Heart right ventricle (tissue), 16 donors: ENCODE results near the gene SLC5A5. TPM values are rescaled to one million over a fixed set of nuclear protein-coding genes. Genes with fewer than 3 reads are reported as not detected.

Experiments used
- ATAC-seq, 8 donors: fragments of 200-7000 bp; cut with Tn5 transposase; one replicate each; pipeline ENCODE4 v1.9.1; 2020; ENCODE audit warnings: mild to moderate bottlenecking in 8 of 8, moderate library complexity in 8 of 8, moderate number of reproducible peaks in 1 of 8
- DNase-seq, 2 donors: peaks; one replicate each; pipeline ENCODE4 v3.0.0-alpha.2; 2020
- H3K27ac ChIP-seq, 10 donors: fragments of 200-600 bp; sonication (generic) in 2 of 10; one replicate each; pipeline versions ENCODE4 v1.5.0 to v1.8.0; 2020 to 2022; ENCODE audit warnings: mild to moderate bottlenecking in 3 of 10
- H3K27me3 ChIP-seq, 7 donors: fragments of 200-600 bp; one replicate each; pipeline ENCODE4 v1.8.0; 2021 to 2022; ENCODE audit warnings: mild to moderate bottlenecking in 2 of 7
- H3K36me3 ChIP-seq, 9 donors: fragments of 200-600 bp; sonication (generic) in 1 of 9; one replicate each; pipeline versions ENCODE4 v1.5.0 to v1.8.0; 2020 to 2022; ENCODE audit warnings: mild to moderate bottlenecking in 2 of 9
- H3K4me1 ChIP-seq, 9 donors: fragments of 200-600 bp; sonication (generic) in 1 of 9; one replicate each; pipeline versions ENCODE4 v1.5.0 to v1.8.0; 2020 to 2022; ENCODE audit warnings: mild to moderate bottlenecking in 4 of 9
- H3K4me3 ChIP-seq, 10 donors: fragments of 200-600 bp; sonication (generic) in 2 of 10; one replicate each; pipeline versions ENCODE4 v1.5.0 to v1.8.0; 2020 to 2022; ENCODE audit warnings: mild to moderate bottlenecking in 7 of 10, moderate library complexity in 2 of 10
- H3K9me3 ChIP-seq, 11 donors: fragments of 200-600 bp in 10 of 11; sonication (generic) in 2 of 11; one replicate each; pipeline versions ENCODE4 v1.5.0 to v1.8.0; 2013 to 2022; ENCODE audit warnings: mild to moderate bottlenecking in 2 of 11, control low read depth in 1 of 11, moderate library complexity in 1 of 11
- CTCF ChIP-seq, 9 donors: fragments of 200-600 bp; sonication (generic) in 2 of 9; IDR thresholded peaks; one replicate each; pipeline versions ENCODE4 v1.5.0 to v1.8.0; 2021 to 2022; ENCODE audit warnings: antibody characterized with exemption in 9 of 9, mild to moderate bottlenecking in 5 of 9, moderate library complexity in 1 of 9
- WGBS, 2 donors: extraction: QIAGEN DNeasy Blood & Tissue Kit; methylation state at CpG; one replicate each; pipeline ENCODE4 v1.1.7; 2013; ENCODE audit warnings: inconsistent platforms in 1 of 2; 5-methylcytosine and 5-hydroxymethylcytosine counted together
- intact Hi-C, 10 donors: fragments of 100-400 bp; cut with DNase I; formaldehyde crosslinking; loops; one replicate each; pipeline versions ENCODE4 v1.11.1 to v1.14.2; 2022
- long read RNA-seq, 3 donors: library from polyadenylated mRNA; unstranded; transcript quantifications; one replicate each; pipeline ENCODE4 v2.0.0, GENCODE V29; 2020 to 2021
- polyA plus RNA-seq, 2 donors: library from polyadenylated mRNA; stranded (reverse); fragments of 200-250 nt; gene quantifications; one replicate each; pipeline ENCODE4 v1.2.3, GENCODE V29; 2013
- total RNA-seq, 10 donors: library from RNA; stranded (reverse); fragmentation: NEBNext Ultra II Directional in 3 of 10; extraction: Animal tissue kit (Norgen Biotek cat#: 25700) in 3 of 10; gene quantifications; one replicate each; pipeline versions ENCODE4 v1.2.1 to v1.2.4, GENCODE V29; 2021 to 2023
- donor health status: Arrhythmogenic right ventricular cardiomyopathy.
- donor health status: ischemic (EF 13 %, LVEDD 7.1; RV severe dilation, severe dysfunction).
- donor health status: healthy with polysubstance abuse.
- donor health status: DM: no; HTN: yes; CAD: no.
- donor health status: DM: no; HTN: no; CAD: no.
- donor health status: ischemic (EF 25% LVEDD 6.9; RV normal size, moderate dysfunction).
- donor health status: ischemic (EF 25% LVEDD 5.7; RV mildly dilated, moderate dysfunction).
- donor health status: healthy.
- donor health status: DM: yes; HTN: yes; CAD: no.
- donor health status: Ischemic cardiomyopathy.
- donor health status: ischemic (EF 35%, LVEDD 5.7; RV mildly dilated, moderate dysfunction).
- donor health status: nonischemic (EF 11% LVEDD 7.7; RV severe dilation, severe dysfunction).
- donor health status: DM: yes; HTN: yes; CAD: no.
- donor health status: PGD.
- donor health status: ischemic (EF 29% LVEDD 5.4; RV normal size, mild dysfunction).
- donor health status: nonischemic (EF 23%, LVEDD 6.1; RV moderate dilation, normal function).

SLC5A5 gene
- under 1 TPM in 1 of 10 donors, not detected in 9; 0.16 TPM for total RNA-seq
- not detected for polyA plus RNA-seq
- long read RNA-seq, donor 1, result 0 reads
- long read RNA-seq, donor 2, result 0 reads
- long read RNA-seq, donor 3, result 0 reads

- intact Hi-C loops, result loop anchor here in 1 of 10 donors (5.0 kb wide), 1 partner anchor 125 kb away; no protein-coding TSS in a partner anchor
- WGBS, 2 donors, result 1 to 2% methylated on average over 25 to 26 of the region's 26 CpGs
- ATAC-seq, result no peak
These were observed at the start of gene SLC5A5 for GRCh38 chr19:17871878-17872250. Gene SLC5A5, plus strand, starts transcription at chr19:17871945. Its CDS starts 375 bp downstream, at chr19:17872320.

GRCh38 chr19:17824339-17824738, 47.4 kb upstream of the SLC5A5 start:
- no peaks in the 10 kb centered on the region for H3K9me3 ChIP-seq
- no peaks in the 10 kb centered on the region for H3K4me1 ChIP-seq
- intact Hi-C loops, result no loop called here
- H3K27ac ChIP-seq, result no peak overlapping the region
- ATAC-seq, result no peak
- H3K27me3 ChIP-seq, result peaks cover 0 to 42% (median 15%) of the 10 kb centered on the region in 7 donors
- DNase-seq, result no peak
- no peak overlapping the region for H3K4me3 ChIP-seq
- TF ChIP-seq CTCF (IDR thresholded peaks at IDR 0.05), result no peak
- H3K36me3 ChIP-seq, result peaks cover 0 to 29% (median 0%) of the 10 kb centered on the region in 9 donors
- 49 to 60% methylated on average over 8 of the region's 8 CpGs for whole genome bisulfite sequencing, 2 donors

More at GRCh38 chr19:17871878-17872250, at the start of gene SLC5A5:
- no peaks in the 10 kb centered on the region for H3K36me3 ChIP-seq
- peaks cover 38 to 75% (median 68%) of the 10 kb centered on the region in 7 donors for H3K27me3 ChIP-seq
- H3K4me1 ChIP-seq, result peaks cover 0 to 25% (median 18%) of the 10 kb centered on the region in 9 donors
- no peak within 1 kb of the TSS for H3K27ac ChIP-seq
- no peak for TF ChIP-seq CTCF (IDR thresholded peaks at IDR 0.05)
- H3K9me3 ChIP-seq, result no peaks in the 10 kb centered on the region
- H3K4me3 ChIP-seq, result peak within 1 kb of the TSS in 3 of 10 donors; percentile 13 to 31 (median 22)
- DNase-seq, result no peak

- no peak for DNase-seq
- ATAC-seq, result no peak
- 84 to 93% methylated on average over 13 of the region's 13 CpGs for WGBS, 2 donors
- no peaks in the 10 kb centered on the region for H3K9me3 ChIP-seq
- intact Hi-C loops, result no loop called here
- H3K36me3 ChIP-seq, result peaks cover 0 to 47% (median 0%) of the 10 kb centered on the region in 9 donors
- H3K27me3 ChIP-seq, result peaks cover 0 to 46% (median 27%) of the 10 kb centered on the region in 7 donors
- no peak for TF ChIP-seq CTCF (IDR thresholded peaks at IDR 0.05)
- no peak overlapping the region for H3K27ac ChIP-seq
- H3K4me3 ChIP-seq, result no peak overlapping the region
- peaks cover 0 to 5% (median 0%) of the 10 kb centered on the region in 9 donors for H3K4me1 ChIP-seq
These were observed 45.2 kb upstream of the SLC5A5 start for GRCh38 chr19:17826508-17827056.

- TF ChIP-seq CTCF (IDR thresholded peaks at IDR 0.05), result peak in 3 of 9 donors; percentile 5 to 19 (median 10)
- Histone ChIP-seq H3K4me1 (peaks cover 0 to 5% (median 0%) of the 10 kb centered on the region in 9 donors), H3K9me3 (no peaks in the 10 kb centered on the region), H3K27me3 (peaks cover 0 to 43% (median 22%) of the 10 kb centered on the region in 7 donors), H3K36me3 (peaks cover 0 to 80% (median 0%) of the 10 kb centered on the region in 9 donors), H3K27ac (no peak overlapping the region), H3K4me3 (peak overlapping the region in 5 of 10 donors; percentile 5 to 18 (median 12))
- ATAC-seq, result peak in 7 of 8 donors; percentile 30 to 76 (median 59)
- 12 to 17% methylated on average over 29 of the region's 29 CpGs for WGBS, 2 donors
- DNase-seq, result no peak
- intact Hi-C loops, result no loop called here
These were observed 41.7 kb upstream of the SLC5A5 start for GRCh38 chr19:17829855-17830566.
